Tibial artery (tissue), 4 donors: ENCODE measurements around the gene P3H4.

Source experiments
- DNase-seq, 2 donors: peaks; one replicate each; pipeline ENCODE4 v3.0.0-alpha.2; 2019
- H3K27ac ChIP-seq, 2 donors: fragments of 200-600 bp; sonication (generic) in 1 of 2; 1 replicate in 1 of 2; 2 replicates in 1 of 2; pipeline ENCODE4 v1.5.1; 2018 to 2019; ENCODE audit warnings: mild to moderate bottlenecking in 1 of 2
- H3K27me3 ChIP-seq, 2 donors: fragments of 200-600 bp; sonication (generic) in 1 of 2; one replicate each; pipeline versions ENCODE4 v1.5.1 to v1.6.0; 2016 to 2019
- H3K36me3 ChIP-seq, 3 donors: fragments of 200-600 bp; sonication (generic) in 2 of 3; one replicate each; pipeline ENCODE4 v1.5.1; 2016 to 2019; ENCODE audit warnings: mild to moderate bottlenecking in 2 of 3
- H3K4me1 ChIP-seq, 4 donors: fragments of 200-600 bp; sonication (generic) in 2 of 4; 1 replicate in 3 of 4; 2 replicates in 1 of 4; pipeline ENCODE4 v1.5.1; 2016 to 2019
- H3K4me3 ChIP-seq, 2 donors: fragments of 200-600 bp; sonication (generic) in 1 of 2; 1 replicate in 1 of 2; 2 replicates in 1 of 2; pipeline ENCODE4 v1.5.1; 2018 to 2019; ENCODE audit warnings: mild to moderate bottlenecking in 2 of 2
- H3K9me3 ChIP-seq, 3 donors: fragments of 200-600 bp; sonication (generic) in 1 of 3; one replicate each; pipeline ENCODE4 v1.5.1; 2016 to 2019
- intact Hi-C: fragments of 100-400 bp; cut with DNase I; formaldehyde crosslinking; loops from one replicate; pipeline ENCODE4 v1.15.0; 2023; ENCODE audit warnings: low total_unique reads
- TF ChIP-seq, protein P1 (sequence below), 2 experiments: fragments of 200-600 bp in 1 of 2; fragments of 450-650 bp in 1 of 2; IDR thresholded peaks; one replicate each; pipeline ENCODE4 v1.5.1; 2017 to 2019; ENCODE audit warnings: antibody characterized with exemption in 2 of 2, mild to moderate bottlenecking in 1 of 2, moderate library complexity in 1 of 2

Gene P3H4

DNA sequence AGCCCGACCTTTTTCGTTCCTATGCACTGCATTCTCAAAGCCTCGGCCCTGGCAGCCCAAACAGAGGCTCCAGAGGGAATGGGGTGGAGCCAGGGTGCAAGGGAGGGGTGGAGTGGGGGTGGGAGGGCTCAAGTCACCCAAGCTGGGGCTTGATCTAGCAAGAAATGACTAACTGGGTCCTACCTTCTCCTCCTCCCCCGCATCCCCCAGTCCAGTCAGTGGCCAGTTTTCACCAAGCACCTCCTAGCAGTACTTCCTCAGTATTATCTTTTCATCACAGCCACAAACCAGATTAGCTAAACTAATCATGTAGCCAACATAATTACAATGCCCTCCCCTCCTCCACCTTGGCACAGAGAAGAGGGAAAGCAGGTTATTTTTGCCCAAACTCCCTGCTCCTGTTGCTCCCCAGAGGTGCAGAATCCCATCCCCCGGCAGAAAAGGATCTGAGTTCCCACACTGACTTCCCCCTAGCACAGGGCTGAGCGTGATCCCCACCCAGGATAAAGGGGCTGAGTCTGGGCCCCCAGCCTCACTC, 27.5 kb downstream of the P3H4 start:
- no peak for DNase-seq
- TF ChIP-seq, protein P1, sequence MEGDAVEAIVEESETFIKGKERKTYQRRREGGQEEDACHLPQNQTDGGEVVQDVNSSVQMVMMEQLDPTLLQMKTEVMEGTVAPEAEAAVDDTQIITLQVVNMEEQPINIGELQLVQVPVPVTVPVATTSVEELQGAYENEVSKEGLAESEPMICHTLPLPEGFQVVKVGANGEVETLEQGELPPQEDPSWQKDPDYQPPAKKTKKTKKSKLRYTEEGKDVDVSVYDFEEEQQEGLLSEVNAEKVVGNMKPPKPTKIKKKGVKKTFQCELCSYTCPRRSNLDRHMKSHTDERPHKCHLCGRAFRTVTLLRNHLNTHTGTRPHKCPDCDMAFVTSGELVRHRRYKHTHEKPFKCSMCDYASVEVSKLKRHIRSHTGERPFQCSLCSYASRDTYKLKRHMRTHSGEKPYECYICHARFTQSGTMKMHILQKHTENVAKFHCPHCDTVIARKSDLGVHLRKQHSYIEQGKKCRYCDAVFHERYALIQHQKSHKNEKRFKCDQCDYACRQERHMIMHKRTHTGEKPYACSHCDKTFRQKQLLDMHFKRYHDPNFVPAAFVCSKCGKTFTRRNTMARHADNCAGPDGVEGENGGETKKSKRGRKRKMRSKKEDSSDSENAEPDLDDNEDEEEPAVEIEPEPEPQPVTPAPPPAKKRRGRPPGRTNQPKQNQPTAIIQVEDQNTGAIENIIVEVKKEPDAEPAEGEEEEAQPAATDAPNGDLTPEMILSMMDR (IDR thresholded peaks at IDR 0.05) = no peak
- Histone ChIP-seq H3K4me1 (peaks cover 0 to 47% (median 26%) of the 10 kb centered on the region in 4 donors), H3K27me3 (peaks cover 0 to 44% of the 10 kb centered on the region in 2 donors), H3K4me3 (peak overlapping the region in 1 of 2 donors; percentile 72), H3K36me3 (no peaks in the 10 kb centered on the region), H3K27ac (no peak overlapping the region), H3K9me3 (no peaks in the 10 kb centered on the region)
- intact Hi-C loops = no loop called here

GRCh38 chr17:41782142-41782541, 29.6 kb downstream of the P3H4 start:
- peak overlapping the region in 1 of 2 donors; percentile 21 for H3K27ac ChIP-seq
- H3K4me3 ChIP-seq = no peak overlapping the region
- peaks cover 0 to 60% (median 36%) of the 10 kb centered on the region in 4 donors for H3K4me1 ChIP-seq
- intact Hi-C loops = no loop called here
- peak; percentile 49 to 76 for DNase-seq
- TF ChIP-seq, protein P1 (IDR thresholded peaks at IDR 0.05) = no peak
- peaks cover 0 to 1% (median 0%) of the 10 kb centered on the region in 3 donors for H3K36me3 ChIP-seq
- peaks cover 0 to 44% of the 10 kb centered on the region in 2 donors for H3K27me3 ChIP-seq
- H3K9me3 ChIP-seq = no peaks in the 10 kb centered on the region

- no peak for DNase-seq
- Histone ChIP-seq H3K4me3 (no peak overlapping the region), H3K9me3 (no peaks in the 10 kb centered on the region), H3K4me1 (peaks cover 0 to 66% (median 40%) of the 10 kb centered on the region in 4 donors), H3K27ac (peak overlapping the region in 1 of 2 donors; percentile 11), H3K27me3 (peaks cover 0 to 40% of the 10 kb centered on the region in 2 donors), H3K36me3 (peaks cover 0 to 4% (median 0%) of the 10 kb centered on the region in 3 donors)
- TF ChIP-seq, protein P1 (IDR thresholded peaks at IDR 0.05) = no peak
- intact Hi-C loops = no loop called here
Observed at GRCh38 chr17:41781404-41782110, 30.2 kb downstream of the P3H4 start.

GRCh38 chr17:41779954-41780353, 31.8 kb downstream of the P3H4 start:
- Histone ChIP-seq H3K9me3 (no peaks in the 10 kb centered on the region), H3K27me3 (peaks cover 0 to 25% of the 10 kb centered on the region in 2 donors), H3K27ac (no peak overlapping the region), H3K4me1 (peaks cover 0 to 68% (median 28%) of the 10 kb centered on the region in 4 donors), H3K36me3 (peaks cover 0 to 4% (median 0%) of the 10 kb centered on the region in 3 donors), H3K4me3 (no peak overlapping the region)
- DNase-seq = no peak
- intact Hi-C loops = no loop called here
- TF ChIP-seq, protein P1 (IDR thresholded peaks at IDR 0.05) = no peak

DNA sequence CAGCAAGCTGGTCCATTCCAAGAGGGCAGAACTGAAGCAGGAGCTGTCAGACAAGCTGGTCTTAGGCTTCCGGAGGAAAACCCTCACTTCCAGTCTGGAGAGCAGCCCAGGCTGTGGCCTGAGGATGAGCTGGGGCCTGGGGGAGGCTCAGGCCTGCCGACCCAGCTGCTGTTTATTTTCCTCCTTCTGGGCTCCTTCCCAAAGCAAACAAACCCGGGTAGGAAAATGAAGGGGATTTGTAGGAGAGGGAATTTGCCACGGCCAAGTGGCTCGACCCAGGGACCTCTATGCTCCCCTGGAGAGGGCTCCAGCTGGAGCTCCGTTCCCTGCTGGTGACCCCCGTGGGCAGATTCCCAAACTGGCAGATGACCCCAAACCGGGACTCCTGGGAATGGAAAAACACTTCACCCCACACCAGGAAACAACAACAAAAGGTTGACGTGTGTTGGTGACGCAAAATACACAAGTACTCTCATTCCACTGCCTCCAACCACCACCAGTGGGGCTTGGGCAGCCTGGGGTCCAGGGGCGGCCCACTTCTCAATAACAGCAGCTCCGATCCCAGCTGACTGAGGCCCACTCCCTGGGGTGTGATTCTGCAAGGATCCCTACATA, 34.1 kb downstream of the P3H4 start:
- intact Hi-C loops = no loop called here
- TF ChIP-seq, protein P1 (IDR thresholded peaks at IDR 0.05) = no peak
- peaks cover 0 to 7% of the 10 kb centered on the region in 2 donors for H3K27me3 ChIP-seq
- H3K36me3 ChIP-seq = peaks cover 0 to 8% (median 0%) of the 10 kb centered on the region in 3 donors
- H3K4me3 ChIP-seq = no peak overlapping the region
- peak in 1 of 2 donors; percentile 43 for DNase-seq
- H3K9me3 ChIP-seq = no peaks in the 10 kb centered on the region
- peaks cover 0 to 71% (median 21%) of the 10 kb centered on the region in 4 donors for H3K4me1 ChIP-seq
- peak overlapping the region; percentile 30 to 50 for H3K27ac ChIP-seq
